ENCODE measurements around the gene LSM3.

GRCh38 chr3:14240366-14240765 is 61.7 kb downstream of the LSM3 start:
- TF ChIP-seq NFE2L2 (IDR thresholded peaks at IDR 0.05; ENCODE audit: low read depth, low read length), result no peak
- TF ChIP-seq MAZ (IDR thresholded peaks at IDR 0.05; ENCODE audit: borderline replicate concordance, low read depth, low read length), result no peak
- no peak for TF ChIP-seq CTCF (conservative IDR thresholded peaks at IDR 0.05; ENCODE audit: low read depth, low read length)
- no peak for TF ChIP-seq POLR2A (IDR thresholded peaks at IDR 0.05; ENCODE audit: low read depth, low read length)
- no peak for TF ChIP-seq MXI1 (IDR thresholded peaks at IDR 0.05; ENCODE audit: borderline replicate concordance, low read depth, low read length)
- no peak for TF ChIP-seq RAD21 (IDR thresholded peaks at IDR 0.05; ENCODE audit: low read length)
- no peak for TF ChIP-seq CEBPB (IDR thresholded peaks at IDR 0.05; ENCODE audit: low read depth, low read length)
- no peak for TF ChIP-seq ELK1 (IDR thresholded peaks at IDR 0.05; ENCODE audit: borderline replicate concordance, low read depth, low read length)
- no peak for TF ChIP-seq CHD1 (IDR thresholded peaks at IDR 0.05; ENCODE audit: low read depth, low read length)
- no peak for TF ChIP-seq RFX5 (IDR thresholded peaks at IDR 0.05; ENCODE audit: low read depth, low read length)
- no peak for TF ChIP-seq MAFK (IDR thresholded peaks at IDR 0.05; ENCODE audit: low read depth, low read length)
- no peak for TF ChIP-seq FOS (IDR thresholded peaks at IDR 0.05; ENCODE audit: low read depth, low read length)
- no peak for TF ChIP-seq SMC3 (IDR thresholded peaks at IDR 0.05; ENCODE audit: low read depth, low read length)
- no peak for TF ChIP-seq USF2 (IDR thresholded peaks at IDR 0.05; ENCODE audit: low read depth, low read length)
